SK-N-MC (cell line): Measurements from ENCODE around the gene CLOCK.

Source experiments
- EZH2 ChIP-seq: fragments of 200-600 bp; sonication (generic); IDR thresholded peaks from one replicate; pipeline ENCODE4 v1.6.1; 2017; ENCODE audit warnings: antibody characterized with exemption
- FOXP2 ChIP-seq: optimal IDR thresholded peaks from 2 replicates; pipeline ENCODE3; 2011; ENCODE audit warnings: mild to moderate bottlenecking, moderate library complexity; ENCODE audit not compliant: insufficient read depth; ENCODE audit errors: extremely low read length, control extremely low read depth
- POLR2AphosphoS5 ChIP-seq: IDR thresholded peaks from 2 replicates; pipeline ENCODE4 v1.6.1; 2012; ENCODE audit warnings: mild to moderate bottlenecking, low read depth, low read length, borderline replicate concordance

- TF ChIP-seq FOXP2 (no peak), EZH2 (no peak), POLR2AphosphoS5 (no peak)
Measured at GRCh38 chr4:55512077-55512476, 34.6 kb downstream of the CLOCK start.
